ENCODE data around the gene ZNF827.

The ZNF827 gene

GRCh38 chr4:145774473-145774872, 164.2 kb downstream of the ZNF827 start:
- Histone ChIP-seq H3K4me3 (replicated peaks; ENCODE audit: low read depth, low read length) (no peak overlapping the region), H3K36me3 (ENCODE audit: control insufficient read depth, insufficient read depth, low read length) (peaks cover 9% of the 10 kb centered on the region), H3K27me3 (replicated peaks; ENCODE audit: control insufficient read depth, insufficient read depth, low read length) (no peaks in the 10 kb centered on the region)
- TF ChIP-seq CTCF (IDR thresholded peaks at IDR 0.05; ENCODE audit: insufficient read depth, low read length, poor library complexity, severe bottlenecking): no peak
- no peak for DNase-seq (ENCODE audit: extremely low read depth, insufficient read length)

- no peak for DNase-seq (ENCODE audit: extremely low read depth, insufficient read length)
- TF ChIP-seq CTCF (IDR thresholded peaks at IDR 0.05; ENCODE audit: insufficient read depth, low read length, poor library complexity, severe bottlenecking): no peak
- Histone ChIP-seq H3K36me3 (ENCODE audit: control insufficient read depth, insufficient read depth, low read length) (peaks cover 9% of the 10 kb centered on the region), H3K4me3 (replicated peaks; ENCODE audit: low read depth, low read length) (no peak overlapping the region), H3K27me3 (replicated peaks; ENCODE audit: control insufficient read depth, insufficient read depth, low read length) (no peaks in the 10 kb centered on the region)
These were observed 164.9 kb downstream of the ZNF827 start for GRCh38 chr4:145773581-145774234.

GRCh38 chr4:145772347-145772746, 166.3 kb downstream of the ZNF827 start:
- no peak for TF ChIP-seq CTCF (IDR thresholded peaks at IDR 0.05; ENCODE audit: insufficient read depth, low read length, poor library complexity, severe bottlenecking)
- DNase-seq (ENCODE audit: extremely low read depth, insufficient read length): no peak
- Histone ChIP-seq H3K4me3 (replicated peaks; ENCODE audit: low read depth, low read length) (no peak overlapping the region), H3K27me3 (replicated peaks; ENCODE audit: control insufficient read depth, insufficient read depth, low read length) (no peaks in the 10 kb centered on the region), H3K36me3 (ENCODE audit: control insufficient read depth, insufficient read depth, low read length) (peaks cover 9% of the 10 kb centered on the region)

GRCh38 chr4:145770124-145770523, 168.5 kb downstream of the ZNF827 start:
- H3K4me3 ChIP-seq (replicated peaks; ENCODE audit: low read depth, low read length): no peak overlapping the region
- H3K27me3 ChIP-seq (replicated peaks; ENCODE audit: control insufficient read depth, insufficient read depth, low read length): no peaks in the 10 kb centered on the region
- TF ChIP-seq CTCF (IDR thresholded peaks at IDR 0.05; ENCODE audit: insufficient read depth, low read length, poor library complexity, severe bottlenecking): no peak
- DNase-seq (ENCODE audit: extremely low read depth, insufficient read length): no peak
- H3K36me3 ChIP-seq (ENCODE audit: control insufficient read depth, insufficient read depth, low read length): peaks cover 15% of the 10 kb centered on the region

- DNase-seq (ENCODE audit: extremely low read depth, insufficient read length): no peak
- H3K4me3 ChIP-seq (replicated peaks; ENCODE audit: low read depth, low read length): no peak overlapping the region
- H3K27me3 ChIP-seq (replicated peaks; ENCODE audit: control insufficient read depth, insufficient read depth, low read length): no peaks in the 10 kb centered on the region
- H3K36me3 ChIP-seq (ENCODE audit: control insufficient read depth, insufficient read depth, low read length): peaks cover 20% of the 10 kb centered on the region
- TF ChIP-seq CTCF (IDR thresholded peaks at IDR 0.05; ENCODE audit: insufficient read depth, low read length, poor library complexity, severe bottlenecking): no peak
These were observed 169.1 kb downstream of the ZNF827 start for GRCh38 chr4:145769450-145770037.

Measured in GM06990 (cell line).